PC-9 (cell line): ENCODE results near the gene ESPNL.

ENCODE experiments used
- EZH2 ChIP-seq: fragments of 200-600 bp; sonication (generic); IDR thresholded peaks from 2 replicates; pipeline ENCODE4 v1.8.0; 2017; ENCODE audit warnings: antibody characterized with exemption, low read depth
- TF ChIP-seq, protein P1 (sequence below): fragments of 200-600 bp; sonication (generic); conservative IDR thresholded peaks from 2 replicates; pipeline ENCODE4 v1.6.1; 2017; ENCODE audit warnings: mixed run types, antibody characterized with exemption, mild to moderate bottlenecking, moderate library complexity

DNA sequence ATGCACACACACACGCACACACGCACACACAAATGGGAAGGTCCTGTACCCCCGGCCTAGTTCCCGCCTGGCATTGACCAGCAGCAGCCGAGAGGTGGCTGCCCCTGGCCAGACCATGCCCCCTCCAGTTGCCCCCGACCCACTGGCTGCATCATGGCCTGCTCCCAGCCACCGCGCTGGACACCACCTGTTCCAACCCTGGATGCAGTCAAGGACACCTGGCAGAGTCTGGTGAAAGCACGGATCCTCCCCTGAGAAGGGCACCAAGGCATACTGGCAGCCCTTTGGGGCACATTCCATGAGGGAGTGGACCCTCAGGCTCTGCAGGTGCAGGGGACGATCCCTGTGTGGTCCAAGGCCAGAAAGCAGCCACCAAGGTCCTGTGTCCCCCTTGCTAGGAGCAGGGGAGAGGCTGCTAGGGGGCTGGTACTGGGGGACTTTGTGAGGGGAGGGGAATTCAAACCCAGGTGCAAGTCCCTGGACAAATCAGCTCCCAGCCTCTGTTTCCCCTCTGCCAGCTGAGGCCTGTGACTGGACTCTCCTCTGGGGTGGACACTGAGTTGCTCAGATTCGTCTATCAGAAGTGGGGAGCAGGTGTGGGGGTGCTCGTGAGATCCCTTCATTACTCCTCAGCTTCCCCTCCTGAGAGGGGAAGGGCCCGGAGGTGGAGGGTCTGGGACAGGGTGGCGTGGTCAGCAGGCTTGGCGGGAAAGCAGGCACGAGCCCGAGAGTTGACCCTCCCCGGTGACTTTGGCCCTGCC, 3.5 kb downstream of the ESPNL start:
- TF ChIP-seq, protein P1, sequence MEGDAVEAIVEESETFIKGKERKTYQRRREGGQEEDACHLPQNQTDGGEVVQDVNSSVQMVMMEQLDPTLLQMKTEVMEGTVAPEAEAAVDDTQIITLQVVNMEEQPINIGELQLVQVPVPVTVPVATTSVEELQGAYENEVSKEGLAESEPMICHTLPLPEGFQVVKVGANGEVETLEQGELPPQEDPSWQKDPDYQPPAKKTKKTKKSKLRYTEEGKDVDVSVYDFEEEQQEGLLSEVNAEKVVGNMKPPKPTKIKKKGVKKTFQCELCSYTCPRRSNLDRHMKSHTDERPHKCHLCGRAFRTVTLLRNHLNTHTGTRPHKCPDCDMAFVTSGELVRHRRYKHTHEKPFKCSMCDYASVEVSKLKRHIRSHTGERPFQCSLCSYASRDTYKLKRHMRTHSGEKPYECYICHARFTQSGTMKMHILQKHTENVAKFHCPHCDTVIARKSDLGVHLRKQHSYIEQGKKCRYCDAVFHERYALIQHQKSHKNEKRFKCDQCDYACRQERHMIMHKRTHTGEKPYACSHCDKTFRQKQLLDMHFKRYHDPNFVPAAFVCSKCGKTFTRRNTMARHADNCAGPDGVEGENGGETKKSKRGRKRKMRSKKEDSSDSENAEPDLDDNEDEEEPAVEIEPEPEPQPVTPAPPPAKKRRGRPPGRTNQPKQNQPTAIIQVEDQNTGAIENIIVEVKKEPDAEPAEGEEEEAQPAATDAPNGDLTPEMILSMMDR: no peak
- TF ChIP-seq EZH2: no peak
